8988T (cell line): ENCODE measurements around the gene EBF3.
"Not testable (repeated sequence)": the region's sequence is repeated elsewhere in the genome, so short reads cannot be mapped to it uniquely, and the experiment has no call there.

Experiments
- DNase-seq: peaks from one replicate; pipeline ENCODE4 v3.0.0; 2011

EBF3 gene

DNA sequence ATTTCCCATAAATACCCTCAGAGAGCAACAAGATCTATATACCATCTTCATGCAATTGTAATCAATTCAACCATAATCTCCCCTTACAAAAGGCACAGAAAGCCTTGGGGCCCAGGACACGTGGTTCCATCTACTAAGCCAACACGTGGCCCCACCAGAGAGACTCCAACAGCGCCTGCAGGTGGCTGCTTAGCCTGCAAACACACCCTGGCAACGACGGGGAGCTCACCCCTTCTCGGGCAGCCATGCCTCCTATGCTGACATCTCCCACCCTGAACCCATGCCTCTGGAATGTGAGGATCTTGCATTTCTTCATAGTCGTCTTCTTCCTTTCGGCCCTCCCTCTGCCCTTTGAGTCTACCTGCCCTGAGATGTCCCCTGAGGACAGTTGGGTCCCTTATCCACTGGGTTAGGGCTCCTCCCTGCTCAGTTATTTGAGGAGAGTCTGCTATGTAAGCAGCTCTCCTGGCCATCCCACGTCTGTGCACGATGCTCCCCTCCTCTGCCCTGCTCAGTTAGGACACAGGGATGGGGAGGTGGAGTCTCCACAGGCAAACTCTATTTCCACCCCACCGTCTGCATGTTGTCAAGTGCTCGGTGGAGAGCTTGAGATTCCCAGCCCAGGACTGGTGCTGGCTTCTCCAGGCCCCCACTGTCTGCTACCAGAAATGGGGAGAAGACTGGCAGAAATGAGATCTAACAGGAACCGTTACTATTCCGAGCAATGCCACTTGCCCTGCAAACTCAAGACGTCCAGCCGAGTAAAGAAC is 36.5 kb downstream of the EBF3 start:
- DNase-seq: no peak

DNA sequence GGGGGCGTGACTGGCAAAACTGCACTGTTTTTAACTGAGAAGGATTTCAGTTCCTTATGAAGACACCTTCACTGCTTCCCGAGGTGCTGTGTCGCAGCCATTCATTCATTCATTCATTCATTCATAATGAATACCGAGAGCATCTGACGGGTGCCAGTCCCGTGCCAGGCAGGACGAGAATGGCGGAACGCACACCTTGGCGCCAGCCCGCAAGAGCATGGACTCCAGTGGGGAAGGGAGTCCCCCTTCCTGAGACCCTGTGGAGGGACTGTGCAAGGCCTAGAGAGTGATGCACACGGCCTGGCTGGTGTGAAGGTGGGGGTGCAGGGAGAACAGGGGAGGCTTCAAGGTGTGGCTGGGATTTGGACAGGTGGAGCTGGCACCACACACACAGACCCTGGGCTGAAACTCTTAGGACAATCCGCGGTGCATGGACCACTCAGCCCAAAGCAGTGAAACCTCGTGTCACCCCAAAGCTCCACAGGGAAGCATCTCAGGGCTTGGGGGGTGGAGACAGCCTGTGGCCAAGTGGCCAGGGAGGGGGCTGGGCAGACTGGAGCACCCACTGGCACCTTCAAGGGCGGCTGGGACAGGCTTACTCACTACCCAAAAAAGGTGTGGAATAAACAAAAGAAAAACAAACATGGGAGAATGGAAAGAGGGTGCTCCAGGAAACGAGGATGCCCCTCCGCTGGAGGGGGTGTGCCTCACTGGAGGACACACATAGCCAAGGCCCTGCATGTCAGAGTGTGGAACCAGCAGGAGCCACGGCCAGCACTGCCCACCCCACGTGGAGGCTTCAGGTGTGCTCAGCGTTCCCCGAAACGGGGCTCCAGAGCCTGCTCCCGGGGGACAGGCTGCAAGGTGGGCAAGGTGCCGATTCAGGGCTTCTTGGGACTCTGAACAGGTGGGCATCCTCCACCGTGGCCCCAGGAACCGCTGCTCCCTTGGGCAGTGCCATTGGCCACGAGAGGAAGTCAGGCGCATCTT is 37.7 kb downstream of the EBF3 start:
- no peak for DNase-seq

DNA sequence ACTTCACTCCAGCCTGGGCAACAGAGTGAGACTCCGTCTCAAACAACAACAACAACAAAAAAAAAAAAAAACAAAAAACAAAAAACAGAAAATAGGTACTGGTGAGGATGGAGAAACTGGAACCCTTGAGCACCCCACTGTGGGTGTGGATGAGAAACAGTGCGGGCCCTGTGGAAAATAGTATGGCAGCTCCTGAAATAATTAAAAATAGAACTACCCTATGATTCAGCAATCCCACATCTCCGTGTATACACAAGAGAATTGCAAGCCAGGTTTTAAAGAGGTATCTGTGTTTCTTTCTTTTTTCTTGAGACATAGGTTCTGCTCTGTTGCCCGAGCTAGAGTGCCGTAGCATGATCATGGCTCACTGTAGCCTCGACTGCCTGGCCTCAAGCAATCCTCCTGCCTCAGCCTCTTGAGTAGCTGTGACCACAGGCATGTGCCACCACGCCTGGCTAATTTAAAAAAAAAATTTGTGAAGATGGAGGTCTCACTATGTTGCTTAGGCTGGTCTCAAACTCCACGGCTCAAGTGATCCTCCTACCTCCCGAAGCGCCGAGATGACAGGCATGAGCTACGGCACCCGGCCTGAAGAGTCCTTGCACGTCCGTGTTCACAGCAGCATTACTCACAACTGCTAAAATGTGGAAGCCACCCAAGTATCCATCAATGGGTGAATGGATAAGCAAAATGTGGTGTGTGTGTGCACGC is 39.5 kb downstream of the EBF3 start:
- DNase-seq: no peak

DNA sequence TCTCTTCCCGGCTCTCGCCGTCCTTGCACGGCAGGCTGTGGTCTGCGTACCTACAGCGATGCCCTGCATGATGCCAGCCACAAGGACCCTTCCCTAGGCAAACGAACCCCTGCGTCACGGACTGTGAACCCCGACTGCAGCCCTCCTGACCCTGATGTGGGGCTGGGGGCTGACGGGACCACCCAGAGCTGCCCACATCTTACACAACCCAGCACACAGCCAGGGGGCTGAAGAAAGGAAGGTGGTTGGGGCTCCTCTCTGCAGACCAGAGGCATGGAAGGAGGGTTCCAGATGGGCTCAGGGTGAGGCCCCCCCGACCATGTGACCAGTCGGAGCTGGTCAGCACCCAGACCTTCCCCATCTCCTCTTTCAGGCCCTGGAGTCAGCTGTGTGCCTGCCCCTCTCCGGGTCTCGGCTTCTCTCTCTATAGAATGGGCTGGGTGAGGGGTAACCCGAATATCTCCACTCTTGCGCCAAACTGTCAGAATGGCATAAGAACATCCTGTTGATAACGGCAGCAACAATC is 41.4 kb downstream of the EBF3 start:
- no peak for DNase-seq

DNA sequence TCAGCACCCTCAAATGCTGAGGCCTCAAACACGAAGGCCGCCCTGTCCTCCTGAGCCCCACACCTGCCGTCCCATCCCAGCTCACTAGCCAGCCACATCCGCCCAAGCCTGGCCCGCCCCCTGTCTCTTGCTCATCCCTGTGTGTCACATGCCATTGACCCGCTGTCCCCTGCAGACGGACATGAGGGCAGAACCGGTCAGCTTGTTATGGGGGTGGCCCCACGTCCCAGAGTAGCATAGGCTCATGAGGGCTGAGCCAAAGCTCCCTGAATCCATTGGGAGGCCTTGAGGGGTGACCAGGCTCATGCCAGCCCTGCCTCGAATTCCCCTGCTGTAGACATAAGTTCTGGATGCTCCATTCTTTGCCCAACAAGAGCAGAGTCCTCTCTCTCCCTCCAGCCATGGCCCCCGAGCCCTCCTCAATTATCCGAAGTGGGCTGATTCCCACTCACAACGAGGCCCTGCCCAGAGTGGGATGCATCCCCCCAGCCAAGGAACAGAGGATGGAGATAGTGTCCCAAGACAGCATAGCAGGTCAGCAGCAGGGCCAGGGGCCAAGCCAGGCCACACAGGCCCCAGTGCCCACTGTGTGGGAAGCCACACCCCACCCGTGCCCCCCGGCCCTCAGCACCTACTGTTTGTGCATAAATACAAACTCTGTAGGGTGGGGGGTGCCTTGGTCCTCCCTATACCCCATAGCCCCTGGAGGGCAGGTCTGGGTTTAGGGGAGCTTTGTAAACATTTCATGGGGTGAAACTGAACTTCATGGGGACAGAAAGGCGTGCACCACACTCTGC is 42.1 kb downstream of the EBF3 start:
- DNase-seq: no peak

DNA sequence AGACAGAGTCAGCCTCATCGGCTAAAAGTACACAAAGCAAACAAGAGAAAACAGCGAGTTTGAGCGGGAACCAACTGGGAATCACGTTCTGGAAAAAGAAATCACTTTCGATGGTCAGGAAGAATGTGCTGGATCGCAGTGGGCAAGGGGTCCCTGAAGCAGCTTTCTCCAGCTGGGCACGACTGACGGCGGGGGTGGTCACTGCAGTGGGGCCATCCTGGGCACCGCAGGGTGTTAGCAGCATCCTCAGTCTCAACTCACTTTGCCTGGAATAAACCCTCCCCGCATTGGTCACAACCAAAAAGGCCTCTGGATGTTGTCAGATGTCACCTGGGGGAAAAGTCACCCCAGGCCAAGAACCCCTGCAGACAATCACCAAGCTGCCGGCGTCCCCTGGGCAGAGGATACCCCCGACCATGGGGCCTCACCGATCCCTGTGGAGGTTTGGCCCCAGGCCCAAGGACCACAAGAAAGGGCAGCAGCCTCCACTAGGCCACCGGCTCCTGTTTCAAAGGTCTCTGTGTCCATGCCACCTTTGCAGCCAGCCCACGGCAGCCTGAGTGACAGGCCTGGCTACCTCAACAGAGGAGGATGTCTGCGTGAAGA is 42.9 kb downstream of the EBF3 start:
- no peak for DNase-seq

DNA sequence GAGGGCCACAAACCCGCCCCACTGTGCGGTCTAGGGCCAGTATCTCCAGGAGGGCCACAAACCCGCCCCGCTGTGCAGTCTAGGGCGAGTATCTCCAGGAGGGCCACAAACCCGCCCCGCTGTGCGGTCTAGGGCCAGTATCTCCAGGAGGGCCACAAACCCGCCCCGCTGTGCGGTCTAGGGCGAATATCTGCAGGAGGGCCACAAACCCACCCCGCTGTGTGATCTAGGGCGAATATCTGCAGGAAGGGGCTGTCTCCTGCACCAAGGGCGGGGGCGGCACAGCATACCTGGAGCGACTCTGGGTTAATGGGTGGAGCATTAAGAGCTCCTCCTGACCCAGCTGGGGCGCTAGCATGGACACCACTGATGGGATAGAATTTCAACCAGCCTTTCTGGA is 43.9 kb downstream of the EBF3 start:
- DNase-seq: not testable (repeated sequence)

DNA sequence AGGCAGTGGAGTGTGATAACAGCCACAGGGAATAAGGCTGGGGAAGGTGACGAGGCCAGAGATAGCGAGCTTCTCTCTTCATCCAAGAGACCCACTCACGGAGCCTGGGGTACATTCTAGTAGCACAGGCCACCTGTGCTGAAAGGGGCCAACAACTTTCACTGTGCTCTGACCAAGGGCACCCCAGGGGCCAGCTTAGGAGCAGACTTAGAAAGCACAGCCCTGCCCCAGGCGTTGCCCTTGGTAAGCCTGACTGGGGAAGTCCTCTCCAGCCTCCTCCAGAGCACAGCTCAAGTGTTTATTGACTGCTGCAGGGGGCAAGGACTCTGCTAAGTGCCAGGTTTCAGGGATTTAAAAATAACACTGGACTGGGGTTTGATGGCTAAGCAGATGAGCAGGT is 44.7 kb downstream of the EBF3 start:
- DNase-seq: no peak

DNA sequence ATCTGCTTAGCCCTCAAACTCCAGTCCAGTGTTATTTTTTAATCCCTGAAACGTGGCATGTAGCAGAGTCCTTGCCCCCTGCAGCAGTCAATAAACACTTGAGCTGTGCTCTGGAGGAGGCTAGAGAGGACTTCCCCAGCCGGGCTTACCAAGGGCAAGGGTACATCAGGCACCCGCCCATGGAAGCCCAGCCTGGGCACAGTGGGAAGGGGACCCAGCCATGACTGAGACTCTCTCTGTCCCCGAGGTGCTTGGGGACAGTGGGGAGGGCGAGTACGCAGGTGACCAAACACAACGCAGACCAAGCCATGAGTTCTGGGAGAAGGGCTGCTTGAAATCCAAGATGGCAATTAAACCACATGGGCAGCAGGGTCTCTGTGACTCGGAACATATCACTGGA is 45.2 kb downstream of the EBF3 start:
- DNase-seq: no peak

DNA sequence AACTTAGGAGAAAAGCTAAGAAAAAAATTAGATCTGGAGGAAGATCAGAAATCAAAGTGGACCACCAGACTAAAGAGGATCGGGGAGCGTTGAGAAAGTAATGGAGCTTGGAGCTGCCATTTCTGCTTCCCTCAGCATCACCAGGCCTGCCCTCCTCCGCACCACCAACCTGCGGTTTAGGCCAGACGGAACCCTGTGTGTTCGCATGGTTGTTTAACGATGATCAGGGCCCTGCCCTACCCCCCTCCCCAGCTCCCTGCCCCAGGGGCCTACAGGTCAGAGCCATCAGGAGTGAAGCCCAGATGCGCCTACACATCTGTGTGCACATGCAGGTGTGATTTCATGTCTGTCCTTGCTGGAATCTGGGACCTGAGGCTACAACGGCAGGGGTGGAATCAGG is 45.7 kb downstream of the EBF3 start:
- no peak for DNase-seq

DNA sequence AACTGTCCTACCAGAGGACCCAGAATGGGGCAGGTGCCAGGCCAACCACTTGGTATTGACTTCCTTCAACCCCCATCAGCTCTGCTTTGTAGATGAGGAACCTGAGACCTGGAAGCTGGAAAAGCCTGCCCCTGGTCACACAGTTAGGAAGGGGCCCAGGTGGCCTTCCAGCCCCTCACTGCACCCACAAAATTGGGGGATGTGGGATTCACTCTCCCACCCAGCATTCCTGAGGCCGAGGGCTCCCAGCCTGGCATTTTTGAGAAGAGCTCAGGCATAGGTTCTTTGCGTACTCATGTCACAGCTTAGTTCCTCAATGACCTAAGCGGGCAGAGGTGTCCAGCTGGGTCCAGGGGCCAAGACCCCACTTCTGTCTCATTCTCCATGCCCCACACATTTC is 46.1 kb downstream of the EBF3 start:
- no peak for DNase-seq

DNA sequence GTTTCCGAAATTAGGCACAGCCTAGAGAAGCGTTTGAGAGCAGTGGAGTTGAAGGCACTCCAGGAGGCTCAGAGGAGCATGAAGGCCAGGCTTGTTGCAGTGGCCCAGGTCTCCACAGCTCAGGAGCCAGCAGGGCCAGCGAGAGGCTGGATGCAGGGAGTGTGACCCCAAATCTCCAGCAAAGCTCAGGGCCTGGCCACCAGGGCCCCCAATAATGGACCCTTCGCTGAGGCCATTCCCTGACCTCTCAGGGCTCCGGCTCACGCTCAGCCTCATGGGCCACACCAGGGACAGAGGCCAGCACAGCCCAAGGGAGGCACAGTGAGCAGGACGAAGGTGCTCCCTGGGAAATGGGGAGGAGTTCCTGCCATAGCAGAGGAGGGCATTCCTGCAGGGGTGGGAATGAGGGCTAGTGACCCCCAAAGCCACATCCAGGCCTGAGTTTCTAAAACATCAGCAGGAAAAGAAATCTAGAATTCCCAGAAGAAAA is 47.5 kb downstream of the EBF3 start:
- no peak for DNase-seq

DNA sequence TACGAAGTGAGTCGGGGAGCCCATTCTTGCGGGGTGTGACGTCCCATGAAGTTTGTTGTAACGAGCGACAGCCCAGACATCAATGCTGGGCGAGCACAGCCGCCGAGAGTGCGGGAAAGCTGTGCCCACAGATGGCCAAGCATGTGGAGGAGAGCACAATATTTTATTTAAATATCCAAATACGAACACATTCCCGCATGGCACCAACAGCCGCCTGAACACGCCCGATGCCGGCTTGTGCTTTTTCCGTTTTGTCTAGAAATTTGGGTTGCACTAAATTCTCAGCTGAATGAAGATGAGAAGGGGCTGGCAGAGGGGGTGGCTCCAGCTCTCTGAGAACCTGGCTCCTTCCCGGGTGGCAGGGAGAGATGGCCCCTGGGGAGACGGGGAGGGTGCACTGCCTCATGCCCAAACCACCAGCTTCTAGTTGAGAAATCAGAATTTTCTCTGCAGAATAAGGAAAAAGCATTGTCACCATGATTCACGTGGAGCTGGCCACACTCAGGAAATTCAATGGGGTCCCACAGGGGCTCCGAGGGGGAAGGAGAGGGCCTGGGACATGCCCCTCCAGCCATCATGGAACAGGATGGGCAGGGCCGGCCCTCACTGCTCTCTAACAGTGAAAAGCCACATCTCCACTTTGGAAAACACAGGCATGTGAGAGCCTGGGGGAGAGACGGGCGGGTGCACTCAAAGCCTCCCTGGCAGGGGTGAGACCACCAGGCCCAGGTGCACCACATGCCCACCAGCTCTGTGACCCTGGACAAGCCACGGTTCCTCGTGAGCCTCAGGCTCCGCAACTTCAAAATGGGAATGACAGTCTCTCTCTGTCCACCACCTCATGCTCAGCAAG is 48.3 kb downstream of the EBF3 start:
- DNase-seq: no peak

DNA sequence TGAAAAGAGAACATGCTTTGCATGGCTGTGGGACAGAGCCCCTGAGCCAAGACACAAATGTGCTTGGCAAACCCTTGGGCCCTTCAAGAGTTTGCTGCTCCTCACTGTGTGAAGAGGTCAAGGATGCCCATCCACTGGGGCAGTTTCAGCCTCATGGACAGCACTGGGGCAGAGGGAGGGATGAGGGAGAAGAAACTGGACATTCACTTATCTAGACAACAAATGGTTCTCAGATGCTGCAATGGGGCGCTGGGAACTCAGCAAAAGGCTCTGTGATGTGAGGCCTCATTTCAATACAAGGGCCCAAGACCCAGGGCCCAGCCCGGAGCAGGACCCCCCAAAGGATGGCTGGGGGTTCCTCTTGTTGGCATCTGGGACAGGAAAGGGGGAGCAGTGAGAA is 49.1 kb downstream of the EBF3 start:
- no peak for DNase-seq

DNA sequence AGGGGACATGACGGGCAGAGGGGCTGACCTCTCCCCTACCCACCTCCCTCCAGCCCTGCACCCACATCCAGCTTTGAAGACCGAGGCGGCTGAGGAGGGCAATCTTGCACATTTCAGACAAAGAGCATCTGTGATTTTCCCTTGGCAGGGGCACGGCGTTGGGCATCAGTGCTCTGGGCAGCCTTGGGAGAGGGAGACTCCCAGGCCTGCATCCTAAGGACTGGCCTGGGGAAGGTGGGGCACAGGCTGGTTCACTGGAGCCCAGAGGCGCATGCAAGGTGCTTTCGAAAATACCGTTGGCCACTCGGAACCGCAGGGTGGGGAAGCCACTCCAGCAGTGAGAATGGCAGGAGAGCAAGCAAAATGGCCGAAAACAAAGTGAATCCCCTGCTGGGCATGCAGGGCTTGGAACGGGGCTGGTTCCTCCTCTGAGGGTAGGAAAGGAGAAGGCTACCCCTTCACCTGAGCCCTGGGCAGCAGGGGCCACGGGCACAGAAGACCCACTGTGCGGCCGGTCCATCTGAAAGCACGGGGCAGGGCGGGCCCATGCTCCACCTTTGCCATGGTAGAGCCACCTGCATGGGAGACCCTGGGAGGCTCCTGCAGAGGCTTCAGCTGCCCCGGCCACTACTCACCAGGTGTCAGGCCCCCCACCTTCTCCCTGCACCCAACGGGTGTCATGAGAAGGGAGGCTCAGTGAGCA is 49.8 kb downstream of the EBF3 start:
- DNase-seq: no peak

DNA sequence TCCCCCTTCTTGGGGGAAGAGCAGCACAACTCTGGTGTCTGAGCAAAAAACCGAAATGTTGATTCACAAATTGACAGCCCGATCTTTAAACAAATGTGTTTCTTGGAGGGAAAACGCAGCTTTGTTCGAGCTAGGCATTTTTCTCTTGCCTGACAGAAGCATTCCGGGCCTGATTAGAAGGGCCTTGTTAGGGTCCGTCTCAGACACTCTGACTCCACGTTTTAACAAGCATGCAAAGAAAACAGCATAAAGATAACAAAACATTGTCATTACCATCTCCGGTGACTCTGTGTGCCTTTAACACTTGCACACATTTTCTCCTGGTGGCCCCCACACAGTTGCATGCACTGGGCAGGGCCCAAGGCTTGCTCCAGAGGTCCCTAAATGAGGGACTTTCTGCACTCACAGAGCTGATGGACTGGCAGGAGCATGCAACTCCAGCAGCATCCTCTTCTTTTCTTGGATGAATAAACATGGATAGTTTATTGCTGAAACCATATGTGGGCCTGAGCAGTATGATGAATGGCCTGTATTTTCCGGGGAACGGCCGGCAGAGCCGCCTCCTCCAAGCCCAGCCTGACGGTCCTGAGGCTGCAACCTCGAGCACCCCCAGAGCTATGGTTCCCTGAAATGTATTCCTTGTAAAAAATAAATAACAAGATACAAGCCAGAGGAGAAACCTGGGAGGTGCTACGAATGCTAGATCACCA is 50.9 kb downstream of the EBF3 start:
- DNase-seq: no peak

DNA sequence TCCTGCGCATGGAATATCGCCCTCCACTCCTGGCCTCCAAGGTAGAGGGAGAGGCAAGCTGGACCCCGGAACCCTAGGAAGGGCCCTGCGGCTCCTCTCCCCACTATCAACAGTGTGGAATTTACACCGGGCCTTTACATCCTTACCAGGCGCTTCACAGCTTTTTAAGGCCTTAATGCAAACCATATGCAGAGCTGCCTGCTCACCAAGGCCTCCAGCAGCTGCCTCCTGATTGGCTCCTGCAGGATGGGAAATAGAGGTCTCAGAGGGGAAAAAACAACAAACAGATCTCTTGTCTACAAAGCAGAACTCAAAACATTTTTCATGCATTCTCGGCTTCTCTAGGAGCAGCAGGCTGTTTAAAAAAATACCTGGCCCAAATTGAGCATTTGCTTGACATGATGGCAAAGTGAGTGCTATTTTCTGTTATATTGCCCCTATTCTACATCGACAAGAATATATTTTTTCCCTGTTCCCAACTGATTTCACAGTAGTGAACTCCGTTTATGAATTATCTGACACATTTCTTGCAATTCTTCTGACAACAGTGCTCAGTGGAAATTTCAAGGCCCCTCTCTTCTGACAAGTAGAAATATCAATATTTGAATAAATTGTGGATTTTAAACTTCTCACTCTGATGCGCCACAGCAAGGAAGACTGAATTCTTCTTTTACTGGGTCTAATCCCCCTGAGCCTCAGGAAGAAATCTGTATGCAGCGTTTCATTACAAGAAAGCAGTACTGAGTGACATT is 51.7 kb downstream of the EBF3 start:
- DNase-seq: no peak

DNA sequence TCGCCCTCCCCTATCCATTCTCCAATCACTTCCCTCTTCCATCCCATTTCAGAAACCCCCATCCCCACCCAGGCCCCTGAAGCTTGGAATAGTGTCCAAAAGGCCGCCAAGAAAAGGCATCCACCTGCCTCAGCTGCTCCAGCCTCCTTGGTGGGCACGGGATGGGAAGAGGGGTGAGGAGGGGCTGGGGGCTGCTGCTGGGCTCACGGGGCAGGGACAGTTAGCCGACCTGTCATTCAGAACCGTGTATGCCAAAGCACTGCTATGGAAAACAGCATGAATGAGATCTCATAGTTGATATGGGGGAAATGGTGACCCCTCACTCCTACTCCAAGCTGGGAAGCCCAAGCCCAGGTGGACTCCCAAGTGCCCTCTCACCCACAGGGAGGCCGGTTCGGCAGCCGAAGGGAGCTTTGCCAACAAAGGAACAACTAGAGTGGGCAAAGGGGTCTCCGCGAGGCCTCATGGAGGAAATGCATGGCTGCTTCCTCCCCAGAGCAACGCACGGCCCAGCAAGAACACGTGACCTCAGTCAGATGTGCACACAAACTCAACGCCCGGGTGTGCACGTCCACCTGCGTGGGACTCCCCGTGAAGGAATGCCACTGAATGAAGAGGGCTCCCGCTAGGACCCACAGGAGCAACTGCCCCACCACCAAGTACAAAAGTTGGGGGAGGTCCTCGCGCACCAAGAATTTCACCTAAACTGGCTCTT is 52.5 kb downstream of the EBF3 start:
- no peak for DNase-seq
